ENCODE measurements around the gene GLUD1.
"Not testable (repeated sequence)": the region's sequence is repeated elsewhere in the genome, so short reads cannot be mapped to it uniquely, and the experiment has no call there.

GRCh38 chr10:87026747-87027508 lies 67.7 kb downstream of the GLUD1 start:
- TF ChIP-seq CTCF (IDR thresholded peaks at IDR 0.05; ENCODE audit: insufficient read depth, low read depth, low read length); EZH2 (IDR thresholded peaks at IDR 0.05; ENCODE audit: insufficient read depth, low read length): not testable (repeated sequence)

Data from astrocyte (in vitro differentiated cells and primary cell).